ENCODE results near the gene ITGA2. TPM values are rescaled to one million over a fixed set of nuclear protein-coding genes. Genes with fewer than 3 reads are reported as not detected.

The ITGA2 gene
- total RNA-seq, 1 donor from 2014 or later: 0.97 TPM

DNA sequence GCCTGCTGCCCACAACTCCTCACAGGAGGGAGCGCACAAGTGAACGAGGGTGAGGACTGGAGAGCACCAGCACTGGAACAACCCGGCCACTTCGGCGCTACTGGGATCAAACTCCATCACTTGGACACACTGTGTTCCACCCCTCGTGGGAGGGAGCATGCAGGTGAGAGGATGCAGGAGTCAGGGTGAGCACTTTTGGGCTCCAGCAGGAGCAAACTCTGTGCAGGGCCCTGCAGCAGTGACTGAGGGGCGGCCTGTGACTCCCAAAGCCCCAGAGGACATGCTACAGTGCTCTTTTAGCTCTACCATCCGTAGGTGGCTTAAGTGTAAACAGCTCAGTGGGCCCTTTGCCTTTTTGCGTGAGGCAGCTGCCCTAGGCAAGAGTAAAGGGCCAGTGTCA lies 124.8 kb downstream of the ITGA2 start:
- ATAC-seq (ENCODE audit: poor library complexity) (no peak), DNase-seq (no peak)
- intact Hi-C loops (cut with DNase I): no loop called here

DNA sequence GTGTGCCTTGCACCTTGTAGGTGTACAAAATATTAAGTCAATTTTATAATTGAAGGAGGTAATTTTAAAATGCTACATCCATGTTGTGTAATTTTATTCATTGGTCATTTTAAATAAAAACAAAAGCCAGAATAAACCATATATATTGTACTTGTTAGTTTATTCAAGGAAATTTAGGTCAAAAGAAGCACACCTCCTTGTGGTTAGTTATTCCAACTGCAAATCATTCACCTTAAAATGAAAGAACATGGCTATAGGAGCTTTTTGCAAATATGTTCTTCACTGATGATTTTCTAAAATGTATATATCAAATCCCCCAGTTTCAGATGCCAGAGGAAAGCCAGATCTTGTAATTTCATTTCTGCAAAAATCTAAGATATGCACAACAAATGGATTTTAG lies 125.8 kb downstream of the ITGA2 start:
- intact Hi-C loops (cut with DNase I): no loop called here
- ATAC-seq (ENCODE audit: poor library complexity) (no peak), DNase-seq (no peak)

DNA sequence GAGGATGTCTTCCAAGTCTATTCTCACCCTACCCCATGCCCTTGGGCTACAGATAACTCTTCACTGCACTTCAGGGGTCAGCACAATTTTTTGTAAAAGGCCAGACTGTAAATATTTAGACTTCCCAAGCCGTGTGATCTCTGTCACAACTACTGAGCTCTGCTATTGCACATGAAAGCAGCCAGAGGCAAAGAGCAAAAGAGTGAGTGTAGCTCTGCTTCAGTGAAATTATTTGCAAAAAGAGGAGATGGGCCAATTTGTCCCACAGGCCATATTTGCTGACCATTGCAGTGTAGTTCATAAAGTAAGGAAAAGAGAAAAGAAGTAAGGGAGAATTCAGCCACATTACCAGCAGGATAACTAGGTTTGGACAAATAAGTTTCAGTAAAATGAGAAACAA lies 127.4 kb downstream of the ITGA2 start:
- no peak for DNase-seq
- intact Hi-C loops (cut with DNase I): no loop called here
- no peak for ATAC-seq (ENCODE audit: poor library complexity)

DNA sequence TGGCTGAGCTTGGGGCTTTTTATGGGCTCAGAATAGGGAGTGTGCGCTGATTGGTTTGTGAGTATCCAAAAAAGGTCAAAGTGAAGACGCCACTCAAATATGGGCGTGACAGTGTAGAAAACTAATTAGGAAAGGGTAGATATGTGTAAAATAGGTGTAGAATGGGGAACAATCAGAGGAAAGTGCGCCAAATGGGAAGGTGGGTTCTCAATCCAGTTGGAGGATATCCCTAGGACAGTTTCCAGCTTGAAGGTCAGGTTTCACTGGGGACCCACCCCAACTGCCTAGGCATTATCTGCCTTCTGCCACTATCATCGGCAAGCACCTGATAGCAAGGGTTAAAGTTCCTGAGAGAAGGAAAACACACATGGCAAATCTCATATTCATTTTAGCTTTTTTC lies 129.7 kb downstream of the ITGA2 start:
- DNase-seq (no peak), ATAC-seq (ENCODE audit: poor library complexity) (no peak)
- intact Hi-C loops (cut with DNase I): no loop called here

DNA sequence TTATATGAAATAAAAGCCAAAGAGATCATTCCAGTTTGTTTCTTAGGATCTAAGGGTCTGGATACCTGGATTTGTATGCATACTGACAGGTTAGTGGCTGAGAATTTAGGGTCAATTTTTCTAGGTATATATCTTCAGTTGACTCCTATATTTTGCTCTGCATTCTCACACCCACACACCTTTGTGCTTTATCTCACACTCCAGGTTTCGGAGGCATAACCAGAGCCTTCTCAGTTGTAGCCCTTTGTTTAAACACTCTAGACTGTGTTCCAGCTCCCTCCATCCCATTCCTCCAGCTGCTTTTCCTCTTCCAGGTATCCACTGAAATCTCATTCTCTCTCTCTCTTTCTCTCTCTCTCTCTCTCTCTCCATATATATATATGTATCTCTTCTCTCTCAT lies 131.0 kb downstream of the ITGA2 start:
- intact Hi-C loops (cut with DNase I): no loop called here
- no peak for ATAC-seq (ENCODE audit: poor library complexity)
- no peak for DNase-seq

DNA sequence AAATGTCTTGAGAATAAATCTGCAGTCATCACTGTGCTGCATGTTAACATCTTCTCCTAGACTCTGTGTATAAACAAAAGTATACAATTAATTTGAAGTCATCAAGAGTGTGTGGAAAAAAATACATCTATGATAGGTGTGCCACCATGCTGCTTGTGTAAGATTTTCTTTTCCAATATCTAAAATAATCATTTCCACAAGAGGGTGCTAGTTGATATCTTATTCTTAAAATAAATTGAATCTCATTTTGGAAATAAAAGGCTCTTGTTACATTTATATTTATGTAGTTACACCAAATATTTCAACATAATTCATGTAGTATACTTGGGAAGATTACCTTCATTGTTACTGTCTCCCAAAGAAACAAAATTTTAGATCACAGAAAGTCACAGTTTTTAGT lies 134.6 kb downstream of the ITGA2 start:
- ATAC-seq (ENCODE audit: poor library complexity) (no peak), DNase-seq (no peak)
- intact Hi-C loops (cut with DNase I): no loop called here

DNA sequence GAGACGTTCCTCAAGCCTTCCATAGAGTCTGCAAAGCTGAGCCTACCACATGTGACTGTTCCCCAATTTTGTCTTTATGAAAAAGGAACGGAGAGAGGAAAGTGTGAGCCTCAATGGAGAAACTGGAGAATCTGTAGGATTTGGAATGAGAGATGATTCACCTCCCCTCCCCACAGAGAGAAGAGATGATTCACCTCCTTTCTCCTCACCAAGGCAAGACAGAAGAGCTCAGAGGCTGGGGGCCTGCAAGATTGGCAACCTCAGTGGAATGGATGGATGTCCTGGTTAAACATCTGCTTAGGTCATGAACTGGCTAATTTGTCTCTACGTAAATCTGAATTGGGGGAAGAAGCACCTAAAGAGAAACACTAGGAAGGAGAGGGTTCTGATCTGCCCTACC lies 137.4 kb downstream of the ITGA2 start:
- no peak for ATAC-seq (ENCODE audit: poor library complexity)
- intact Hi-C loops (cut with DNase I): no loop called here

DNA sequence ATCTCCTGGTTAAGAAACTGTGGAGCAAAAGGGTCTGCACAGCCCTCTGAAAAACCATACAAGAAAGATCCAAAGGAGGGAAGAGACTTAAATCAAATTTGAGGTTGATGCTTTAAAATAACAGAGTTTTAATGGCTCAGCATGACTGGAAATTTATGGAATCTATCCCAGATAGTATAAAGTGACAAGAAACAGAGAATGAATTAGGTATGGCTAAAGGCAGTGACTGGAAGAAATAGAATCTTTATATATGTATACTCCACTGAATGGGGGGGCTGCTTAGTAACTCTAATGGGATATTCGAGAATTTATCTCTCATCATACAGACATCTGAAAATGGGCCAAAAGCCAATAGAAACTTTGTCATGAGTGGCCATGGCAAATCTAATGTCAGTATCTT lies 138.0 kb downstream of the ITGA2 start:
- intact Hi-C loops (cut with DNase I): no loop called here
- DNase-seq (no peak), ATAC-seq (ENCODE audit: poor library complexity) (no peak)

More for the DNA sequence above, 137.4 kb downstream of the ITGA2 start:
- DNase-seq: no peak

DNA sequence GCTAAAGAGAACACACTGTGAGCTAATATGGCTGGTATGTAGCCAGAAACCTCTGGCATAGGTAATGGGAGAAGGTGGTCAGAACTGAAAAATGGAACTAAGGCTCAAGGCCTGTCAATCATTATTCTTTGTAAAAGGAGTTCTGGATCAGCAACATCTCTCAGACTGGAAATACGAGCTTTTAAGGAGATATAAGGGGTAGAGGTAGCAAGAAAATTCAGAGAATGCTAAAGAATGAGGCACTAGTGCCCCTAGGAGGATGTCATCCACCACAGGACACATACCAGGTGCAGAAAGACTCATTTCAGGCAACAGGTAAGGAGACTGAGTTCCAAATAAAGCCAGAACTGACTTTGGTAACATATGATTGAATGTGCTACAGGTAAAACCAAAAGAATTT lies 139.3 kb downstream of the ITGA2 start:
- DNase-seq (no peak), ATAC-seq (ENCODE audit: poor library complexity) (no peak)
- intact Hi-C loops (cut with DNase I): no loop called here

DNA sequence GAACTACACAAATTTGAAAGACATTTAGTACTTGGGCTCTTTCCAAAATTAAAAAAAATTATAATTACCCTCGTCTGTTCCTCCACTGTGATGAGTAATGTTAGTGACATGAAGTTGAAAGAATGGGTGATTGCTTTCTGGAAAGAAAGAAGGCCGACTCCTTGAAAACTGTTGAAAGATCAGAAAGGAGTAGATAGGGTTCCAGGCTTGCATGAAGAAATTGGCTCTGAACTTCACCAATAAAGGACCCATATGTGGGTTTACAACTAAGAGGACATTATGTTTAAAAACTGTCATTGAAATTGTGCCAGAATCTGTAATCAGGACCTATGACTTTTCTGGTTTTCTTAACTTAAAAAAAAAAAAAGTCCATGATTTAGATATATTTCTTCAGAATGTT lies 141.1 kb downstream of the ITGA2 start:
- intact Hi-C loops (cut with DNase I): no loop called here
- ATAC-seq (ENCODE audit: poor library complexity) (peak; percentile 43), DNase-seq (no peak)

DNA sequence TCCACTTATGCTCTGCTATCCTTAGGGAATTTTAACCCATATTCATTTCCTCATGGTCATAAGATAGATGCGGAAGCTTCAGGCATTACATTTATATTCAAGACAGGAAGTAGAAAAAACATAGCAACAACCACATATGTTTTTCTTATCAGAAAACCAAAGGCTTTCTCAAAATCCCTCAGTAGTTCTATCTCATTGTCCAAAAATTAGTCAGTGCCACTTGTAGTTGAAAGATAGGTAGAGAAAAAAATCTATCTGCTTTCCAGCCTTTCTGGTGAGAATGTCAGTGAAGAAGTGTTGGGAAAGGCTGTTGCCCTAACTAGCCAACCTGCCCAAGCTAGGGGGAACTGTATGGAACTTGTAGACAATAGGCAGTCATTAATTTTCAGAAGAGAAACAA lies 143.9 kb downstream of the ITGA2 start:
- intact Hi-C loops (cut with DNase I): no loop called here

More for the DNA sequence above, 143.9 kb downstream of the ITGA2 start:
- DNase-seq (no peak), ATAC-seq (ENCODE audit: poor library complexity) (no peak)

Other genes with a start within 250 kb of the ITGA2 start
- gene ITGA1, start 201.4 kb upstream of the ITGA2 start, total RNA-seq: 23.6 TPM
- 16.9 TPM for gene PELO, start 201.4 kb upstream of the ITGA2 start, total RNA-seq
- 94.1 TPM for gene MOCS2, start 120.4 kb downstream of the ITGA2 start, total RNA-seq

Data from Right ventricle myocardium superior (tissue), 1 donor.